Neuronal stem cell (in vitro differentiated cells): ENCODE measurements around the gene PODN.

Experiments used
- DNase-seq: peaks from one replicate; pipeline ENCODE4 v3.0.0-alpha.2; 2013; ENCODE audit warnings: low spot score
- H2AFZ ChIP-seq: one replicate; pipeline ENCODE4 v1.6.1; 2013; ENCODE audit warnings: mild to moderate bottlenecking, low read length, inconsistent platforms
- H2AK5ac ChIP-seq: 2 replicates; pipeline ENCODE4 v1.6.1; 2013; ENCODE audit warnings: low read depth, mild to moderate bottlenecking, inconsistent platforms, low read length, moderate library complexity, mixed read lengths
- H2BK120ac ChIP-seq: 2 replicates; pipeline ENCODE4 v1.6.1; 2013; ENCODE audit warnings: low read depth, mild to moderate bottlenecking, inconsistent platforms, low read length, moderate library complexity, mixed read lengths
- H2BK12ac ChIP-seq: one replicate; pipeline ENCODE4 v1.6.1; 2013; ENCODE audit warnings: low read length, inconsistent platforms
- H2BK15ac ChIP-seq: 2 replicates; pipeline ENCODE4 v1.6.1; 2013; ENCODE audit warnings: mild to moderate bottlenecking, low read length, inconsistent platforms, mixed read lengths
- H2BK5ac ChIP-seq: one replicate; pipeline ENCODE4 v1.6.1; 2013; ENCODE audit warnings: inconsistent platforms, mild to moderate bottlenecking, low read length, moderate library complexity
- H3K14ac ChIP-seq: one replicate; pipeline ENCODE4 v1.6.1; 2013; ENCODE audit warnings: low read length, inconsistent platforms
- H3K18ac ChIP-seq: 2 replicates; pipeline ENCODE4 v1.6.1; 2013; ENCODE audit warnings: low read length, inconsistent platforms
- H3K23ac ChIP-seq: 2 replicates; pipeline ENCODE4 v1.6.1; 2013; ENCODE audit warnings: low read depth, mild to moderate bottlenecking, mixed read lengths, low read length, inconsistent platforms; ENCODE audit not compliant: poor library complexity
- H3K27ac ChIP-seq: replicated peaks from 3 replicates; pipeline ENCODE4 v1.5.1; 2013; ENCODE audit warnings: low read length, inconsistent platforms
- H3K27me3 ChIP-seq, 3 experiments: 2 replicates each; pipeline ENCODE4 v1.6.1; 2013; ENCODE audit warnings: low read length in 3 of 3, mild to moderate bottlenecking in 2 of 3, inconsistent platforms in 1 of 3, low read depth in 1 of 3, mixed read lengths in 1 of 3, moderate library complexity in 1 of 3; ENCODE audit not compliant: control insufficient read depth in 3 of 3, insufficient read depth in 3 of 3
- H3K36me3 ChIP-seq, 2 donors: replicated peaks in 1 of 2; 2 replicates each; pipeline ENCODE4 v1.6.1; 2013; ENCODE audit warnings: low read length in 2 of 2; ENCODE audit not compliant: control insufficient read depth in 2 of 2, insufficient read depth in 2 of 2
- H3K4ac ChIP-seq: 2 replicates; pipeline ENCODE4 v1.6.1; 2013; ENCODE audit warnings: inconsistent platforms, mild to moderate bottlenecking, low read length, moderate library complexity
- H3K4me1 ChIP-seq, 2 donors: 1 replicate in 1 of 2; 2 replicates in 1 of 2; pipeline ENCODE4 v1.6.1; 2013; ENCODE audit warnings: low read length in 2 of 2, low read depth in 1 of 2; ENCODE audit not compliant: control insufficient read depth in 2 of 2, insufficient read depth in 1 of 2
- H3K4me2 ChIP-seq: one replicate; pipeline ENCODE4 v1.6.1; 2013; ENCODE audit warnings: mild to moderate bottlenecking, low read length, inconsistent platforms; ENCODE audit not compliant: insufficient read depth, poor library complexity, severe bottlenecking
- H3K4me3 ChIP-seq, 2 donors: 2 replicates each; pipeline ENCODE4 v1.5.1; 2013; ENCODE audit warnings: low read length in 2 of 2, mild to moderate bottlenecking in 2 of 2, inconsistent platforms in 1 of 2, moderate library complexity in 1 of 2
- H3K79me1 ChIP-seq: one replicate; pipeline ENCODE4 v1.6.1; 2013; ENCODE audit warnings: low read depth, mild to moderate bottlenecking, inconsistent platforms, low read length, moderate library complexity
- H3K9ac ChIP-seq: one replicate; pipeline ENCODE4 v1.6.1; 2013; ENCODE audit warnings: mild to moderate bottlenecking, low read depth, low read length, inconsistent platforms; ENCODE audit not compliant: poor library complexity
- H3K9me3 ChIP-seq, 2 donors: replicated peaks in 1 of 2; 2 replicates each; pipeline versions ENCODE3 to v1.6.1; 2013; ENCODE audit warnings: low read length in 2 of 2, mild to moderate bottlenecking in 2 of 2, inconsistent platforms in 1 of 2, low read depth in 1 of 2, mixed read lengths in 1 of 2, moderate library complexity in 1 of 2; ENCODE audit not compliant: control insufficient read depth in 2 of 2, insufficient read depth in 1 of 2
- H4K8ac ChIP-seq: one replicate; pipeline ENCODE4 v1.6.1; 2013; ENCODE audit warnings: low read depth, mild to moderate bottlenecking, inconsistent platforms, low read length, moderate library complexity
- H4K91ac ChIP-seq: one replicate; pipeline ENCODE4 v1.6.1; 2013; ENCODE audit warnings: low read length, low read depth, mild to moderate bottlenecking, inconsistent platforms; ENCODE audit not compliant: poor library complexity
- WGBS, 2 donors: extraction: QIAGEN DNeasy Blood & Tissue Kit; methylation state at CpG; one replicate each; pipeline ENCODE4 v1.1.7; 2013; ENCODE audit warnings: missing lambda C conversion rate in 2 of 2, mixed read lengths in 1 of 2; ENCODE audit not compliant: insufficient read length in 2 of 2, insufficient replicate concordance in 1 of 2; ENCODE audit errors: extremely low coverage in 2 of 2; 5-methylcytosine and 5-hydroxymethylcytosine counted together

The PODN gene

DNA sequence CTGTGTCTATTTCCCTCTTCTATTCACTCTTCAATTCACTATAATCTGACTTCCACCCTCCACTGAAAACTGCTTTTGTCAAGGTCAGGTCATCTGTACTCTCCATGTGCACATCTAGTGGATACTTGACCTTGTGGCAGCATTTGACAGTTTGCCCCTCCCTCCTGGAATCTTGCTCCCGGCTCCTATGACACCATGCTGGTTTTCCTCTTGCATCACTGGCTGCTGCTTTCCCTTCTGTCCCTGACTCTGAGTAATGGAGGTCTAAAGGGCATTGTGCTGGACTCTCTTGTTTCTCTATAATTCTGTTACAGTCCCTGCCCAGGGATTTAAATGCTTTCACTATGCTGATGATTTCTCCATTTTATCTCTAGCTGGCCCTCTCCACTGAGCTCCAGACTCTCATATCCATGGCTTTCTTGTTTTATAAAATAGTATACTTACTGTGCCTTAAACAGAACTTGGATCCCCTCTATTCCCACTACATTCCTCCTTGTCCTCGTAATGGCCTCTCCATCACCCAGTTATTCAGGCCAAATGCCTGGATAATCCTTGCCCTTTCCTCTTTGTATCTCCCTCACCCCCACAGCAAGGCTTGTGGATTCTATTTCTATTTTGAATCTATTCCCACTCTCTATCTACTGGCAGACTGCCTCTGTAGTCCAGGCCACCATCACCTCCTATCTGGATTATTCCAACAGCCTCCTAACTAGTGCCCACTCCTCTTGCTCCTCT lies 36.8 kb upstream of the PODN start:
- H3K79me1 ChIP-seq: no peaks in the 10 kb centered on the region
- no peak overlapping the region for H3K18ac ChIP-seq
- H2BK120ac ChIP-seq: no peak overlapping the region
- no peak overlapping the region for H2AK5ac ChIP-seq
- no peak overlapping the region for H3K4ac ChIP-seq
- H2BK12ac ChIP-seq: no peak overlapping the region
- no peaks in the 10 kb centered on the region for H3K27me3 ChIP-seq
- H3K9me3 ChIP-seq: no peaks in the 10 kb centered on the region
- H3K23ac ChIP-seq: no peak overlapping the region
- H2BK15ac ChIP-seq: no peak overlapping the region
- H3K4me1 ChIP-seq: peaks cover 0 to 9% of the 10 kb centered on the region in 2 donors
- no peak overlapping the region for H3K27ac ChIP-seq
- WGBS, 2 donors: no CpG with 5 or more reads among the region's 2 CpGs
- DNase-seq: no peak
- H2AFZ ChIP-seq: no peak overlapping the region
- no peak overlapping the region for H3K9ac ChIP-seq
- H3K4me3 ChIP-seq: no peak overlapping the region
- no peaks in the 10 kb centered on the region for H3K36me3 ChIP-seq
- no peak overlapping the region for H3K4me2 ChIP-seq
- H4K91ac ChIP-seq: no peak overlapping the region
- no peak overlapping the region for H2BK5ac ChIP-seq
- H4K8ac ChIP-seq: no peak overlapping the region
- H3K14ac ChIP-seq: no peak overlapping the region

DNA sequence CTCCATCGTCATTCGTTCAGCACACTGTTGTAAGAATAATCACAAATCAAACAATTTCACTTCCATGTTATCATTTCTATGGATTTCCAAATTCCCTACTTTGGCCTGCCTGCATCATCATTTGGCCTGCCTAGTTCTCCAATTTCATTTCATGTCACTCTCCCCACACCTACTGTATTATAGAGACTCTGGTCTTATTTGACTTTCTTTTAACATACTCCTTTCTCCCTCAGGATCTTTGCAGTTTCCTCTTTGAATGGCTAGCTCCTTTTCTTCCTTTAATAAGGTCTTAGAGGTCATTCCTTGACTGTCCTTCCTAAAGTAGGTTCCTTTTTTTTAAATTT lies 36.3 kb upstream of the PODN start:
- no CpG with 5 or more reads among the region's 2 CpGs for WGBS, 2 donors
- Histone ChIP-seq H3K18ac (no peak overlapping the region), H3K36me3 (no peaks in the 10 kb centered on the region), H4K91ac (no peak overlapping the region), H3K9me3 (no peaks in the 10 kb centered on the region), H3K79me1 (no peaks in the 10 kb centered on the region), H3K14ac (no peak overlapping the region), H2BK120ac (no peak overlapping the region), H4K8ac (no peak overlapping the region), H3K4me3 (no peak overlapping the region), H3K4ac (no peak overlapping the region), H2BK5ac (no peak overlapping the region), H2AK5ac (no peak overlapping the region), H3K4me1 (peaks cover 0 to 9% of the 10 kb centered on the region in 2 donors), H3K23ac (no peak overlapping the region), H2BK12ac (no peak overlapping the region), H2AFZ (no peak overlapping the region), H3K9ac (no peak overlapping the region), H2BK15ac (no peak overlapping the region), H3K27me3 (no peaks in the 10 kb centered on the region), H3K27ac (no peak overlapping the region), H3K4me2 (no peak overlapping the region)
- DNase-seq: no peak

DNA sequence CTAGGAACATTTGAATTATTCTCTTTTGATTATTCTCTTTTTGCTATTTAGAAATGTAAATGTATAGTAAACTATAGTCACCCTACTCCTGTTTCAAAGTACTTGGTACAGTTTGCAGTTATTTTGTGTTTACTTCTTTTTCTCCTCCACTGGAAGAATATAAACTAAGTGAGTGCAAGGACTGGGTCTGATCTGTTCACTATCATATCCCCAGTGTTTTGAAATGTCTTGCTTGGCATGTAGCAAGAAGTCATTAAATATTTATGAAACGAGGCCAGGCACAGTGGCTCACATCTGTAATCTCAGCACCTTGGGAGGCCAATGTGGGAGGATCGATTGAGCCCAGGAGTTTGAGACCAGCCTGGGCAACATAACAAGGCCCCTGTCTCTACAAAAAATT lies 35.8 kb upstream of the PODN start:
- Histone ChIP-seq H3K23ac (no peak overlapping the region), H3K14ac (no peak overlapping the region), H2BK5ac (no peak overlapping the region), H2BK120ac (no peak overlapping the region), H3K27ac (no peak overlapping the region), H3K9ac (no peak overlapping the region), H2AFZ (no peak overlapping the region), H2BK15ac (no peak overlapping the region), H4K91ac (no peak overlapping the region), H3K36me3 (no peaks in the 10 kb centered on the region), H3K9me3 (no peaks in the 10 kb centered on the region), H3K18ac (no peak overlapping the region), H4K8ac (no peak overlapping the region), H3K4me1 (peaks cover 0 to 9% of the 10 kb centered on the region in 2 donors), H3K79me1 (no peaks in the 10 kb centered on the region), H2AK5ac (no peak overlapping the region), H2BK12ac (no peak overlapping the region), H3K4me3 (no peak overlapping the region), H3K4ac (no peak overlapping the region), H3K4me2 (no peak overlapping the region), H3K27me3 (no peaks in the 10 kb centered on the region)
- DNase-seq: no peak
- no CpG with 5 or more reads among the region's 2 CpGs for WGBS, 2 donors

DNA sequence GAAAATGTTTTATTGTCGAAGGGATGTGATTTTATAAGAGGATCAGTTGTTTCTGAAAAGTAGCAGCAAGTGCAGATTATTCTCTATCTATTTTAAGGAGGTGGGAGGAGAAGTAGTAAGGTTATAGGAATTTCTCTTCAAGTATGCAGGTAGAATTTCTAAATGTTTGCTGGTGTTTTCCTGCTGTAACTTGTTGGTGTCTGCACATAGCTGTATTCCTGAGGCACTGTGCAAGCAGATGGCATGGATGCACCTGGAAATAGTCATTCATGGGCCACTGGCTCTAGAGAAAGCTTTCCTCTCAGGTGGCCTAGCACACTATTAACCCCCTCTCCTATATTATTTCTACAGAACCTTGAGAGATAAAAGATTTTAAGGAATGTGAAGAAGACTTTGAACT lies 30.3 kb upstream of the PODN start:
- DNase-seq: no peak
- no peaks in the 10 kb centered on the region for H3K27me3 ChIP-seq
- no peak overlapping the region for H2AK5ac ChIP-seq
- H3K4ac ChIP-seq: no peak overlapping the region
- no peak overlapping the region for H4K8ac ChIP-seq
- H3K4me3 ChIP-seq: no peak overlapping the region
- no peaks in the 10 kb centered on the region for H3K79me1 ChIP-seq
- no peak overlapping the region for H3K9ac ChIP-seq
- H2AFZ ChIP-seq: no peak overlapping the region
- H3K4me2 ChIP-seq: no peak overlapping the region
- H2BK15ac ChIP-seq: no peak overlapping the region
- H3K23ac ChIP-seq: no peak overlapping the region
- H2BK5ac ChIP-seq: no peak overlapping the region
- H4K91ac ChIP-seq: no peak overlapping the region
- no peak overlapping the region for H2BK12ac ChIP-seq
- H3K14ac ChIP-seq: no peak overlapping the region
- no peak overlapping the region for H2BK120ac ChIP-seq
- no peak overlapping the region for H3K18ac ChIP-seq
- no peaks in the 10 kb centered on the region for H3K4me1 ChIP-seq
- no peaks in the 10 kb centered on the region for H3K9me3 ChIP-seq
- no peak overlapping the region for H3K27ac ChIP-seq
- no CpG with 5 or more reads among the region's 1 CpG for WGBS, 2 donors
- H3K36me3 ChIP-seq: no peaks in the 10 kb centered on the region
